ENCODE measurements around the gene MARK3. TPM values are rescaled to one million over a fixed set of nuclear protein-coding genes. Genes with fewer than 3 reads are reported as not detected.

MARK3 gene
- total RNA-seq, 4 donors from 2014 or later: 47.3 to 68.2 (median 58.8) TPM

- 97 to 100% methylated on average over 1 of the region's 1 CpG for WGBS, 2 donors
- TF ChIP-seq POLR2A (IDR thresholded peaks at IDR 0.05) (no peak), CTCF (IDR thresholded peaks at IDR 0.05) (no peak)
- DNase-seq (ENCODE audit: low spot score in 2 of 2): peak in 1 of 2 donors; percentile 6
- intact Hi-C loops (cut with DNase I; ENCODE audit: low total_unique reads): loop anchor here (5.0 kb wide), 1 partner anchor 51 kb away; no protein-coding TSS in a partner anchor
- H3K4me3 ChIP-seq (ENCODE audit: low read depth, poor library complexity, severe bottlenecking): no peak overlapping the region
These were observed 3.4 kb downstream of the MARK3 start for GRCh38 chr14:103388664-103389063.

GRCh38 chr14:103390605-103391004 is 5.4 kb downstream of the MARK3 start:
- TF ChIP-seq POLR2A (IDR thresholded peaks at IDR 0.05): no peak
- no peak for TF ChIP-seq CTCF (IDR thresholded peaks at IDR 0.05)
- WGBS, 2 donors: 64 to 86% methylated on average over 4 of the region's 4 CpGs
- DNase-seq (ENCODE audit: low spot score in 2 of 2): peak in 1 of 2 donors; percentile 61
- H3K4me3 ChIP-seq (ENCODE audit: low read depth, poor library complexity, severe bottlenecking): no peak overlapping the region
- intact Hi-C loops (cut with DNase I; ENCODE audit: low total_unique reads): no loop called here

GRCh38 chr14:103391048-103391447 is 5.8 kb downstream of the MARK3 start:
- DNase-seq (ENCODE audit: low spot score in 2 of 2): peak in 1 of 2 donors; percentile 70
- H3K4me3 ChIP-seq (ENCODE audit: low read depth, poor library complexity, severe bottlenecking): no peak overlapping the region
- TF ChIP-seq POLR2A (IDR thresholded peaks at IDR 0.05): no peak
- TF ChIP-seq CTCF (IDR thresholded peaks at IDR 0.05): no peak
- 19 to 33% methylated on average over 4 of the region's 4 CpGs for WGBS, 2 donors
- intact Hi-C loops (cut with DNase I; ENCODE audit: low total_unique reads): no loop called here

GRCh38 chr14:103392106-103392505 is 6.9 kb downstream of the MARK3 start:
- intact Hi-C loops (cut with DNase I; ENCODE audit: low total_unique reads): no loop called here
- DNase-seq (ENCODE audit: low spot score in 2 of 2): no peak
- no peak overlapping the region for H3K4me3 ChIP-seq (ENCODE audit: low read depth, poor library complexity, severe bottlenecking)
- TF ChIP-seq POLR2A (IDR thresholded peaks at IDR 0.05) (no peak), CTCF (IDR thresholded peaks at IDR 0.05) (no peak)
- 82 to 85% methylated on average over 5 of the region's 5 CpGs for WGBS, 2 donors

- WGBS, 2 donors: 87 to 98% methylated on average over 8 of the region's 8 CpGs
- no peak overlapping the region for H3K4me3 ChIP-seq (ENCODE audit: low read depth, poor library complexity, severe bottlenecking)
- no peak for DNase-seq (ENCODE audit: low spot score in 2 of 2)
- no peak for TF ChIP-seq CTCF (IDR thresholded peaks at IDR 0.05)
- no peak for TF ChIP-seq POLR2A (IDR thresholded peaks at IDR 0.05)
- intact Hi-C loops (cut with DNase I; ENCODE audit: low total_unique reads): no loop called here
These were observed 7.4 kb downstream of the MARK3 start for GRCh38 chr14:103392572-103392971.

- no peak overlapping the region for H3K4me3 ChIP-seq (ENCODE audit: low read depth, poor library complexity, severe bottlenecking)
- DNase-seq (ENCODE audit: low spot score in 2 of 2): no peak
- TF ChIP-seq CTCF (IDR thresholded peaks at IDR 0.05) (no peak), POLR2A (IDR thresholded peaks at IDR 0.05) (no peak)
- WGBS, 2 donors: 64 to 68% methylated on average over 6 of the region's 6 CpGs
- intact Hi-C loops (cut with DNase I; ENCODE audit: low total_unique reads): no loop called here
These were observed 7.9 kb downstream of the MARK3 start for GRCh38 chr14:103393070-103393469.

All from lower leg skin (tissue), 4 donors.